Mesothelial cell of epicardium (in vitro differentiated cells): Measurements from ENCODE around the gene MROH8. TPM values are rescaled to one million over a fixed set of nuclear protein-coding genes. Genes with fewer than 3 reads are reported as not detected.
"Not testable (repeated sequence)": the region's sequence is repeated elsewhere in the genome, so short reads cannot be mapped to it uniquely, and the experiment has no call there.

Experiments used
- DNase-seq, 2 experiments: peaks; one replicate each; pipeline ENCODE4 v3.0.0; 2021; ENCODE audit warnings: low spot score in 2 of 2; ENCODE audit not compliant: unreplicated experiment in 2 of 2
- H3K27ac Mint-ChIP-seq: 2 replicates; pipeline ENCODE4 v1.8.0; 2021; ENCODE audit warnings: mixed read lengths
- H3K27me3 Mint-ChIP-seq: 2 replicates; pipeline ENCODE4 v1.8.0; 2021; ENCODE audit warnings: low read depth, mixed read lengths
- H3K36me3 Mint-ChIP-seq: 2 replicates; pipeline ENCODE4 v1.8.0; 2021; ENCODE audit warnings: mixed read lengths
- H3K4me1 Mint-ChIP-seq: 2 replicates; pipeline ENCODE4 v1.8.0; 2021; ENCODE audit warnings: mixed read lengths
- H3K4me3 Mint-ChIP-seq: 2 replicates; pipeline ENCODE4 v1.8.0; 2021; ENCODE audit warnings: mild to moderate bottlenecking, moderate library complexity, mixed read lengths
- H3K9me3 Mint-ChIP-seq: 2 replicates; pipeline ENCODE4 v1.8.0; 2021; ENCODE audit warnings: mixed read lengths
- total RNA-seq: library from RNA; stranded (reverse); gene quantifications from 3 replicates; pipeline ENCODE4 v1.2.1, GENCODE V29; 2021
- TF ChIP-seq, protein P1 (sequence below): fragments of 200-600 bp; sonication (generic); IDR thresholded peaks from one replicate; pipeline ENCODE4 v1.5.0; 2021; ENCODE audit warnings: antibody characterized with exemption; ENCODE audit not compliant: unreplicated experiment

MROH8 gene
- total RNA-seq, 1 donor from 2014 or later = 6.3 TPM

DNA sequence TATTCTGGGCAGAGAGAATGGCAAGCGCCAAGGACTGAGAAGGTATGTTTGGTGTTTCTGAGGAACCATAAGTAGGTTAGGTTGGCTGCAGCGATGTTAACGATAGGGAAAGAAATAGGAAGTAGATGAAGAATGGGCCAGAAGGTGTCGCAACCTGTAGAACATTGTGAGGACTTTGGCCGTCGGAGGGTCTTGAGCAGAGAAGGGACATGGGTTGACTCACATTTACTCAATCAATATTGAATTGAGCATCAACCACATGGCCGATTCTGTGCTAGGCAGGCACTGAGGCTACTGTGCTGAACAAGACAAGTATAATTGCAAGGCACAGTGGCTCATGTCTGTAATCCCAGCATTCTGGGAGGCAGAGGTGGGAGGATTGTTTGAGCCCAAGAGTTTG is 27.1 kb downstream of the MROH8 start:
- no peak for DNase-seq
- H3K4me3 Mint-ChIP-seq = no peak overlapping the region
- H3K27me3 Mint-ChIP-seq = no peaks in the 10 kb centered on the region
- H3K27ac Mint-ChIP-seq = no peak overlapping the region
- H3K4me1 Mint-ChIP-seq = no peaks in the 10 kb centered on the region
- no peaks in the 10 kb centered on the region for H3K9me3 Mint-ChIP-seq
- H3K36me3 Mint-ChIP-seq = peaks cover 6% of the 10 kb centered on the region
- TF ChIP-seq, protein P1, sequence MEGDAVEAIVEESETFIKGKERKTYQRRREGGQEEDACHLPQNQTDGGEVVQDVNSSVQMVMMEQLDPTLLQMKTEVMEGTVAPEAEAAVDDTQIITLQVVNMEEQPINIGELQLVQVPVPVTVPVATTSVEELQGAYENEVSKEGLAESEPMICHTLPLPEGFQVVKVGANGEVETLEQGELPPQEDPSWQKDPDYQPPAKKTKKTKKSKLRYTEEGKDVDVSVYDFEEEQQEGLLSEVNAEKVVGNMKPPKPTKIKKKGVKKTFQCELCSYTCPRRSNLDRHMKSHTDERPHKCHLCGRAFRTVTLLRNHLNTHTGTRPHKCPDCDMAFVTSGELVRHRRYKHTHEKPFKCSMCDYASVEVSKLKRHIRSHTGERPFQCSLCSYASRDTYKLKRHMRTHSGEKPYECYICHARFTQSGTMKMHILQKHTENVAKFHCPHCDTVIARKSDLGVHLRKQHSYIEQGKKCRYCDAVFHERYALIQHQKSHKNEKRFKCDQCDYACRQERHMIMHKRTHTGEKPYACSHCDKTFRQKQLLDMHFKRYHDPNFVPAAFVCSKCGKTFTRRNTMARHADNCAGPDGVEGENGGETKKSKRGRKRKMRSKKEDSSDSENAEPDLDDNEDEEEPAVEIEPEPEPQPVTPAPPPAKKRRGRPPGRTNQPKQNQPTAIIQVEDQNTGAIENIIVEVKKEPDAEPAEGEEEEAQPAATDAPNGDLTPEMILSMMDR = no peak

GRCh38 chr20:37151529-37151928 is 27.8 kb downstream of the MROH8 start:
- no peak overlapping the region for H3K4me3 Mint-ChIP-seq
- H3K27ac Mint-ChIP-seq = no peak overlapping the region
- H3K27me3 Mint-ChIP-seq = no peaks in the 10 kb centered on the region
- H3K4me1 Mint-ChIP-seq = no peaks in the 10 kb centered on the region
- no peak for DNase-seq
- no peaks in the 10 kb centered on the region for H3K9me3 Mint-ChIP-seq
- H3K36me3 Mint-ChIP-seq = peaks cover 8% of the 10 kb centered on the region
- TF ChIP-seq, protein P1 = no peak

GRCh38 chr20:37150864-37151263 is 28.5 kb downstream of the MROH8 start:
- H3K4me3 Mint-ChIP-seq, DNase-seq, H3K36me3 Mint-ChIP-seq, H3K27ac Mint-ChIP-seq, H3K27me3 Mint-ChIP-seq, H3K4me1 Mint-ChIP-seq, H3K9me3 Mint-ChIP-seq: not testable (repeated sequence)

DNA sequence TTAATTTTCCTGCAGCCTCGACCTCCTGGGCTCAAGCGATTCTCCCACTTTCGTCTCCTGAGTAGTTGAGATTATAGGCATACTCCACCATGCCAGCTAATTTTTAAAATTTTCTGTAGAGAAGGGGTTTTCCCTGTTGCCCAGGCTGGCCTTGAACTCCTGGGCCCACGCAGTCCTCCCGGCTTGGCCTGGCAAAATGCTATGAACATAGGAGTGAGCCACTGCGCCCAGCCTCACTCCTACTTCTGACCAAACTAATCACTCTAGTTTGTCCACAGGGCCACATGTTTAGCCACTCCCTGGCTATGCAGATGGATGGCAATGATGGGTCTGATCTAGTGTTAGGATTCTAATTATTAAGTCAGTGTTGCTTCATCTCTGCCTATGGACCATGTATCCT is 32.1 kb downstream of the MROH8 start:
- TF ChIP-seq, protein P1 = no peak
- H3K9me3 Mint-ChIP-seq = no peaks in the 10 kb centered on the region
- no peak overlapping the region for H3K27ac Mint-ChIP-seq
- no peaks in the 10 kb centered on the region for H3K27me3 Mint-ChIP-seq
- peaks cover 7% of the 10 kb centered on the region for H3K36me3 Mint-ChIP-seq
- no peak for DNase-seq
- H3K4me1 Mint-ChIP-seq = no peaks in the 10 kb centered on the region
- no peak overlapping the region for H3K4me3 Mint-ChIP-seq

DNA sequence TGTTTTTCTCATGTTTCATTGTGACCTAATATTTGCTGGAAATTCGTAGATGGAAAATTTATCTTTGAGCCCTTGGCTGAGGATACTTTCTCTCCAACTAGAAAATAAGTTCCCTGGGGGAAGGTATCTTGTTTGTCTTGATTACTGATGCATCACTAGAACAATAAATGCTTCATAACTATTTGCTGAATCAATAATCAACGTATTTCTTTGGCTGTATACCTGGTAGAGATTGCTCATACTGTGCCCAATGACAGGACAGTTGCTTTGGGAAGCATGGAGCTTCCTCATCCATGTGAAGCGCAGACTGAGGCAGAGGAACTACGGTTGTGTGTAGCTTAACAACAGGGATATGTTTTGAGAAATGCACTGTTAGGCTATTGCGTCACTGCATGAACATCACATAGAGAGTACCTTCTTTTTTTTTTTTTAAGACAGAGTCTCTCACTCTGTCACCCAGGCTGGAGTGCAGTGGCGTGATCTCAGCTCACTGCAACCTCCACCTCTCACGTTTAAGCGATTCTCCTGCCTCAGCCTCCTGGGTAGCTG is 34.4 kb downstream of the MROH8 start:
- Mint-ChIP-seq H3K4me1 (no peaks in the 10 kb centered on the region), H3K27ac (no peak overlapping the region), H3K4me3 (no peak overlapping the region), H3K27me3 (no peaks in the 10 kb centered on the region), H3K36me3 (peaks cover 6% of the 10 kb centered on the region), H3K9me3 (no peaks in the 10 kb centered on the region)
- TF ChIP-seq, protein P1 = no peak
- DNase-seq = no peak

- TF ChIP-seq, protein P1 = no peak
- no peaks in the 10 kb centered on the region for H3K4me1 Mint-ChIP-seq
- no peak overlapping the region for H3K27ac Mint-ChIP-seq
- no peaks in the 10 kb centered on the region for H3K27me3 Mint-ChIP-seq
- H3K9me3 Mint-ChIP-seq = no peaks in the 10 kb centered on the region
- no peak overlapping the region for H3K4me3 Mint-ChIP-seq
- no peak for DNase-seq
- H3K36me3 Mint-ChIP-seq = peaks cover 6% of the 10 kb centered on the region
Observed at GRCh38 chr20:37142708-37143107, 36.6 kb downstream of the MROH8 start.
